Mesenchymal stem cell (in vitro differentiated cells and primary cell): ENCODE measurements around the gene PHF5A.
A peak's percentile ranks its signal among the peaks of the same experiment; 100 is the strongest.

Experiments
- DNase-seq: peaks from one replicate; pipeline ENCODE4 v3.0.0-alpha.2; 2013
- H2AFZ ChIP-seq: one replicate; pipeline ENCODE4 v1.6.1; 2013; ENCODE audit warnings: low read depth, mild to moderate bottlenecking, control low read depth, inconsistent platforms, low read length, moderate library complexity
- H2AK5ac ChIP-seq: 2 replicates; pipeline ENCODE4 v1.6.1; 2013; ENCODE audit warnings: low read length, moderate library complexity, mild to moderate bottlenecking, inconsistent platforms; ENCODE audit not compliant: severe bottlenecking
- H2BK120ac ChIP-seq: one replicate; pipeline ENCODE4 v1.6.1; 2013; ENCODE audit warnings: low read depth, mild to moderate bottlenecking, inconsistent platforms, low read length, moderate library complexity
- H2BK12ac ChIP-seq, 2 experiments: one replicate each; pipeline ENCODE4 v1.6.1; 2013; ENCODE audit warnings: inconsistent platforms in 2 of 2, low read length in 2 of 2, mild to moderate bottlenecking in 2 of 2, moderate library complexity in 2 of 2, control low read depth in 1 of 2
- H2BK15ac ChIP-seq: one replicate; pipeline ENCODE4 v1.6.1; 2013; ENCODE audit warnings: mild to moderate bottlenecking, low read depth, inconsistent platforms; ENCODE audit not compliant: poor library complexity, severe bottlenecking
- H2BK5ac ChIP-seq: 2 replicates; pipeline ENCODE4 v1.6.1; 2013; ENCODE audit warnings: low read depth, mild to moderate bottlenecking, low read length, control low read depth, inconsistent platforms; ENCODE audit not compliant: poor library complexity, severe bottlenecking
- H3K14ac ChIP-seq, 2 experiments: one replicate each; pipeline ENCODE4 v1.6.1; 2013; ENCODE audit warnings: inconsistent platforms in 2 of 2, low read length in 2 of 2, control low read depth in 1 of 2, mild to moderate bottlenecking in 1 of 2, moderate library complexity in 1 of 2
- H3K18ac ChIP-seq, 2 experiments: one replicate each; pipeline ENCODE4 v1.6.1; 2013; ENCODE audit warnings: inconsistent platforms in 2 of 2, low read length in 2 of 2, control low read depth in 1 of 2, low read depth in 1 of 2, mild to moderate bottlenecking in 1 of 2
- H3K23ac ChIP-seq, 2 experiments: one replicate each; pipeline ENCODE4 v1.6.1; 2013; ENCODE audit warnings: inconsistent platforms in 2 of 2, low read length in 2 of 2, mild to moderate bottlenecking in 2 of 2, moderate library complexity in 2 of 2, control low read depth in 1 of 2
- H3K27ac ChIP-seq: 2 replicates; pipeline ENCODE4 v1.5.1; 2013; ENCODE audit warnings: mild to moderate bottlenecking, moderate library complexity, low read length, control low read depth, inconsistent platforms; ENCODE audit not compliant: poor library complexity, severe bottlenecking
- H3K27me3 ChIP-seq, 2 experiments: 2 replicates each; pipeline versions ENCODE4 v1.6.1 to v1.7.0; 2013; ENCODE audit warnings: low read length in 2 of 2, mild to moderate bottlenecking in 2 of 2, moderate library complexity in 2 of 2, control low read depth in 1 of 2, inconsistent platforms in 1 of 2; ENCODE audit not compliant: control insufficient read depth in 1 of 2, insufficient read depth in 1 of 2
- H3K36me3 ChIP-seq, 2 experiments: 2 replicates each; pipeline versions ENCODE4 v1.6.1 to v1.7.0; 2013; ENCODE audit warnings: low read length in 2 of 2, control low read depth in 1 of 2, inconsistent platforms in 1 of 2, low read depth in 1 of 2, mild to moderate bottlenecking in 1 of 2; ENCODE audit not compliant: insufficient read depth in 2 of 2, control insufficient read depth in 1 of 2
- H3K4ac ChIP-seq, 2 experiments: one replicate each; pipeline ENCODE4 v1.6.1; 2013; ENCODE audit warnings: inconsistent platforms in 2 of 2, low read length in 2 of 2, mild to moderate bottlenecking in 2 of 2, moderate library complexity in 2 of 2, control low read depth in 1 of 2, low read depth in 1 of 2
- H3K4me1 ChIP-seq: 2 replicates; pipeline ENCODE4 v1.6.1; 2013; ENCODE audit warnings: low read depth, low read length, control low read depth; ENCODE audit not compliant: control insufficient read depth, insufficient read depth
- H3K4me2 ChIP-seq: 2 replicates; pipeline ENCODE4 v1.6.1; 2013; ENCODE audit warnings: low read length, mild to moderate bottlenecking, inconsistent platforms; ENCODE audit not compliant: poor library complexity, severe bottlenecking
- H3K4me3 ChIP-seq, 2 experiments: 2 replicates each; pipeline versions ENCODE4 v1.5.1 to v1.7.0; 2013; ENCODE audit warnings: low read length in 2 of 2, mild to moderate bottlenecking in 2 of 2, control low read depth in 1 of 2, low read depth in 1 of 2; ENCODE audit not compliant: insufficient read depth in 1 of 2
- H3K79me1 ChIP-seq: replicated peaks from 2 replicates; pipeline ENCODE4 v1.6.1; 2013; ENCODE audit warnings: mild to moderate bottlenecking, control low read depth, low read length, inconsistent platforms; ENCODE audit not compliant: poor library complexity, severe bottlenecking
- H3K9ac ChIP-seq: 2 replicates; pipeline ENCODE4 v1.7.0; 2013; ENCODE audit warnings: mild to moderate bottlenecking, low read length, moderate library complexity
- H3K9me3 ChIP-seq: 2 replicates; pipeline ENCODE4 v1.7.0; 2013; ENCODE audit warnings: mild to moderate bottlenecking, low read length; ENCODE audit not compliant: control insufficient read depth
- H4K8ac ChIP-seq: one replicate; pipeline ENCODE4 v1.6.1; 2013; ENCODE audit warnings: inconsistent platforms, mild to moderate bottlenecking, low read length, moderate library complexity
- H4K91ac ChIP-seq: one replicate; pipeline ENCODE4 v1.6.1; 2013; ENCODE audit warnings: mild to moderate bottlenecking, low read length, inconsistent platforms
- WGBS: methylation state at CpG from one replicate; pipeline ENCODE4 v1.1.7; 2013; ENCODE audit warnings: mixed read lengths; 5-methylcytosine and 5-hydroxymethylcytosine counted together

PHF5A gene

GRCh38 chr22:41498303-41498835, 29.9 kb upstream of the PHF5A start:
- Histone ChIP-seq H3K9me3 (no peaks in the 10 kb centered on the region), H3K4ac (no peak overlapping the region), H3K27me3 (no peaks in the 10 kb centered on the region), H3K79me1 (peaks cover 41% of the 10 kb centered on the region), H3K4me2 (no peak overlapping the region), H3K36me3 (peaks cover 33 to 36% of the 10 kb centered on the region in 2 experiments), H3K9ac (no peak overlapping the region), H3K27ac (no peak overlapping the region), H2AFZ (no peak overlapping the region), H3K14ac (no peak overlapping the region), H3K4me3 (no peak overlapping the region), H2AK5ac (no peak overlapping the region), H2BK12ac (no peak overlapping the region), H2BK15ac (no peak overlapping the region), H2BK120ac (no peak overlapping the region), H3K18ac (no peak overlapping the region), H4K8ac (no peak overlapping the region), H3K23ac (no peak overlapping the region), H4K91ac (no peak overlapping the region), H3K4me1 (peaks cover 2% of the 10 kb centered on the region), H2BK5ac (no peak overlapping the region)
- no peak for DNase-seq
- 96% methylated on average over 6 of the region's 6 CpGs for WGBS

GRCh38 chr22:41491374-41492100, 23.0 kb upstream of the PHF5A start:
- 83% methylated on average over 2 of the region's 5 CpGs for WGBS

GRCh38 chr22:41488596-41489385, 20.3 kb upstream of the PHF5A start:
- H2BK120ac ChIP-seq, result no peak overlapping the region
- H2BK15ac ChIP-seq, result no peak overlapping the region
- no peak overlapping the region for H2AFZ ChIP-seq
- H3K18ac ChIP-seq, result no peak overlapping the region
- no peak overlapping the region for H3K14ac ChIP-seq
- H3K27ac ChIP-seq, result no peak overlapping the region
- no peaks in the 10 kb centered on the region for H3K9me3 ChIP-seq
- no peak overlapping the region for H2BK5ac ChIP-seq
- H4K91ac ChIP-seq, result no peak overlapping the region
- H3K4me3 ChIP-seq, result no peak overlapping the region
- no peak overlapping the region for H3K9ac ChIP-seq
- no peaks in the 10 kb centered on the region for H3K27me3 ChIP-seq
- DNase-seq, result no peak
- H2AK5ac ChIP-seq, result no peak overlapping the region
- no peak overlapping the region for H3K4ac ChIP-seq
- H3K4me2 ChIP-seq, result no peak overlapping the region
- 94% methylated on average over 3 of the region's 3 CpGs for WGBS
- H3K23ac ChIP-seq, result no peak overlapping the region
- H4K8ac ChIP-seq, result no peak overlapping the region
- H3K79me1 ChIP-seq, result peaks cover 24% of the 10 kb centered on the region
- H3K36me3 ChIP-seq, result no peaks in the 10 kb centered on the region
- H3K4me1 ChIP-seq, result peaks cover 2% of the 10 kb centered on the region
- no peak overlapping the region for H2BK12ac ChIP-seq

More at GRCh38 chr22:41491374-41492100, 23.0 kb upstream of the PHF5A start:
- peak overlapping the region; percentile 4 for H3K9ac ChIP-seq
- H3K9me3 ChIP-seq, result no peaks in the 10 kb centered on the region
- no peak overlapping the region for H3K4me3 ChIP-seq
- no peak overlapping the region for H2BK120ac ChIP-seq
- no peak overlapping the region for H2AK5ac ChIP-seq
- peaks cover 30% of the 10 kb centered on the region for H3K79me1 ChIP-seq
- no peak overlapping the region for H3K23ac ChIP-seq
- no peak overlapping the region for H2BK12ac ChIP-seq
- H3K14ac ChIP-seq, result no peak overlapping the region
- H4K91ac ChIP-seq, result no peak overlapping the region
- no peaks in the 10 kb centered on the region for H3K27me3 ChIP-seq
- DNase-seq, result no peak
- no peak overlapping the region for H3K4ac ChIP-seq
- H3K4me2 ChIP-seq, result no peak overlapping the region
- H3K4me1 ChIP-seq, result peaks cover 2% of the 10 kb centered on the region
- H4K8ac ChIP-seq, result no peak overlapping the region
- H2BK15ac ChIP-seq, result no peak overlapping the region
- no peak overlapping the region for H3K27ac ChIP-seq
- no peak overlapping the region for H2BK5ac ChIP-seq
- H2AFZ ChIP-seq, result no peak overlapping the region
- no peak overlapping the region for H3K18ac ChIP-seq
- peaks cover 6 to 7% of the 10 kb centered on the region in 2 experiments for H3K36me3 ChIP-seq

GRCh38 chr22:41488076-41488475, 19.6 kb upstream of the PHF5A start:
- Histone ChIP-seq H3K79me1 (peaks cover 24% of the 10 kb centered on the region), H3K27ac (no peak overlapping the region), H3K14ac (no peak overlapping the region), H2BK15ac (no peak overlapping the region), H3K27me3 (no peaks in the 10 kb centered on the region), H3K23ac (no peak overlapping the region), H3K4me2 (no peak overlapping the region), H2BK5ac (no peak overlapping the region), H2AK5ac (no peak overlapping the region), H3K4me1 (peaks cover 3% of the 10 kb centered on the region), H4K8ac (no peak overlapping the region), H3K9ac (no peak overlapping the region), H3K4ac (no peak overlapping the region), H2BK120ac (no peak overlapping the region), H3K36me3 (no peaks in the 10 kb centered on the region), H3K18ac (no peak overlapping the region), H4K91ac (no peak overlapping the region), H2BK12ac (no peak overlapping the region), H2AFZ (no peak overlapping the region), H3K4me3 (no peak overlapping the region), H3K9me3 (no peaks in the 10 kb centered on the region)
- WGBS, result 96% methylated on average over 4 of the region's 4 CpGs
- DNase-seq, result no peak
